ENCODE data around the gene IQSEC1. TPM values are rescaled to one million over a fixed set of nuclear protein-coding genes. Genes with fewer than 3 reads are reported as not detected.

The IQSEC1 gene
- polyA plus RNA-seq, 3 donors, result 17.7 to 61.7 (median 30.3) TPM

DNA sequence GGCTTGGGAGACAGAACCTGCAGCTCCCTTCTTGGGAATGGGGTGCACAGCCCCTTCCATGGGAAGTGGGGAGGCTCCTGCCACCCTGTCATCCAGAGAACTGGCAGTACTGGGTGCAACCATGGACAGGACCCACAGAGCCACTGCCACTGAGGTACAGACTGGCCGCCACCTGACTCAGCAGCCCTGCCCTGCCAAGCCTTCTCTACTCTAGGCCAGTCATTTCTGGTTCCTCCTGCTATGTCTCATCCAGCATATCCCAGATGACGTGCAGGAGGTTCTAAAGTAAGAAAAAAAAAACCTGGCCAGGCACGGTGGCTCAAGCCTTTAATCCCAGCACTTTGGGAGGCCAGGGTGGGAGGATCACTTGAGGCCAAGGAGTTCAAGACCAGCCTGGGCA lies 155.0 kb downstream of the IQSEC1 start:
- Mint-ChIP-seq H3K9me3 (peaks cover 0 to 2% (median 0%) of the 10 kb centered on the region in 7 donors), H3K27ac (no peak overlapping the region), H3K4me1 (peaks cover 1% of the 10 kb centered on the region), H3K27me3 (ENCODE audit: low read depth in 3 of 3) (no peaks in the 10 kb centered on the region), H3K4me3 (no peak overlapping the region), H3K36me3 (peaks cover 91 to 100% of the 10 kb centered on the region in 2 donors)
- WGBS (ENCODE audit: insufficient coverage), result 92% methylated on average over 2 of the region's 3 CpGs
- no peaks in the 10 kb centered on the region for H3K79me2 ChIP-seq (ENCODE audit: insufficient read depth, low read length)
- no peaks in the 10 kb centered on the region for H3K9me3 ChIP-seq (replicated peaks in 1 of 2; ENCODE audit: control insufficient read depth in 1 of 2, insufficient read depth in 1 of 2, low read length in 2 of 2)
- H3K27me3 ChIP-seq (ENCODE audit: control insufficient read depth in 2 of 2, insufficient read depth in 2 of 2, low read length in 2 of 2), result no peaks in the 10 kb centered on the region
- H4K20me1 ChIP-seq (ENCODE audit: insufficient read depth, low read length), result peaks cover 100% of the 10 kb centered on the region
- TF ChIP-seq, protein P1, sequence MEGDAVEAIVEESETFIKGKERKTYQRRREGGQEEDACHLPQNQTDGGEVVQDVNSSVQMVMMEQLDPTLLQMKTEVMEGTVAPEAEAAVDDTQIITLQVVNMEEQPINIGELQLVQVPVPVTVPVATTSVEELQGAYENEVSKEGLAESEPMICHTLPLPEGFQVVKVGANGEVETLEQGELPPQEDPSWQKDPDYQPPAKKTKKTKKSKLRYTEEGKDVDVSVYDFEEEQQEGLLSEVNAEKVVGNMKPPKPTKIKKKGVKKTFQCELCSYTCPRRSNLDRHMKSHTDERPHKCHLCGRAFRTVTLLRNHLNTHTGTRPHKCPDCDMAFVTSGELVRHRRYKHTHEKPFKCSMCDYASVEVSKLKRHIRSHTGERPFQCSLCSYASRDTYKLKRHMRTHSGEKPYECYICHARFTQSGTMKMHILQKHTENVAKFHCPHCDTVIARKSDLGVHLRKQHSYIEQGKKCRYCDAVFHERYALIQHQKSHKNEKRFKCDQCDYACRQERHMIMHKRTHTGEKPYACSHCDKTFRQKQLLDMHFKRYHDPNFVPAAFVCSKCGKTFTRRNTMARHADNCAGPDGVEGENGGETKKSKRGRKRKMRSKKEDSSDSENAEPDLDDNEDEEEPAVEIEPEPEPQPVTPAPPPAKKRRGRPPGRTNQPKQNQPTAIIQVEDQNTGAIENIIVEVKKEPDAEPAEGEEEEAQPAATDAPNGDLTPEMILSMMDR (IDR thresholded peaks at IDR 0.05), result no peak
- no peak overlapping the region for H3K9ac ChIP-seq (ENCODE audit: insufficient read depth, low read length, poor library complexity, severe bottlenecking)
- no peak overlapping the region for H3K4me2 ChIP-seq (replicated peaks; ENCODE audit: extremely low read depth, low read length, poor library complexity, severe bottlenecking)
- intact Hi-C loops (cut with micrococcal nuclease), result no loop called here
- H3K36me3 ChIP-seq (replicated peaks in 1 of 2; ENCODE audit: control insufficient read depth in 1 of 2, insufficient read depth in 2 of 2, low read length in 2 of 2), result peaks cover 98 to 100% of the 10 kb centered on the region in 2 donors
- no peak overlapping the region for H3K27ac ChIP-seq (ENCODE audit: low read depth in 1 of 2, low read length in 2 of 2)
- no peak overlapping the region for H3K4me3 ChIP-seq (replicated peaks in 1 of 3; ENCODE audit: low read depth in 2 of 3, low read length in 3 of 3)
- no peaks in the 10 kb centered on the region for H3K4me1 ChIP-seq (ENCODE audit: control insufficient read depth in 1 of 2, insufficient read depth in 2 of 2, low read length in 2 of 2)
- no peak for DNase-seq
- H2AFZ ChIP-seq (ENCODE audit: insufficient read depth, low read depth, low read length, poor library complexity, severe bottlenecking), result no peak overlapping the region

DNA sequence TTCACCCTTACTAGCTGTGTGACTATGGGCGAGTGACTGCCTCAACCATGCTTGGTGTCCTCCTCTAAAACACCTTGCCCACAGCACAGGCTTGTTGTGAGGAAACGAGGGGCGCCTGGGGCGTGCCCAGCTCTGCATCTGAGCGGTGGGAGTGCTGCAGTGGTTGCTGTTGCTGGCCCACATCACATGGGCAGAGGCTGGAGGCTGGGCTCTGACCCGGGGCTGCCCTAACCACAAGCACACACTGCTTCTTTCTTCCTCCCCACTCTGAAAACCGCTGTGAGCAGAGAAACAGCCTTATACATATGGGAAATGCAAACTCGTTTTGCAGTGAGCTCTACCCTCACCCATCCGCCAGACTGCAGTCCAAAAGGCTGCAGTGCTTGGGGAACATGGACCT lies 157.1 kb downstream of the IQSEC1 start:
- Mint-ChIP-seq H3K36me3 (peaks cover 90 to 100% of the 10 kb centered on the region in 2 donors), H3K27me3 (ENCODE audit: low read depth in 3 of 3) (no peaks in the 10 kb centered on the region), H3K4me3 (no peak overlapping the region), H3K4me1 (peaks cover 1% of the 10 kb centered on the region), H3K9me3 (peaks cover 0 to 2% (median 0%) of the 10 kb centered on the region in 7 donors), H3K27ac (peak overlapping the region in 1 of 7 donors; percentile 50)
- peak overlapping the region in 1 of 2 donors; percentile 0 for H3K27ac ChIP-seq (ENCODE audit: low read depth in 1 of 2, low read length in 2 of 2)
- H4K20me1 ChIP-seq (ENCODE audit: insufficient read depth, low read length), result peaks cover 100% of the 10 kb centered on the region
- no peaks in the 10 kb centered on the region for H3K79me2 ChIP-seq (ENCODE audit: insufficient read depth, low read length)
- 8% methylated on average over 8 of the region's 9 CpGs for WGBS (ENCODE audit: insufficient coverage)
- no peak overlapping the region for H3K9ac ChIP-seq (ENCODE audit: insufficient read depth, low read length, poor library complexity, severe bottlenecking)
- peaks cover 98 to 100% of the 10 kb centered on the region in 2 donors for H3K36me3 ChIP-seq (replicated peaks in 1 of 2; ENCODE audit: control insufficient read depth in 1 of 2, insufficient read depth in 2 of 2, low read length in 2 of 2)
- H3K4me3 ChIP-seq (replicated peaks in 1 of 3; ENCODE audit: low read depth in 2 of 3, low read length in 3 of 3), result no peak overlapping the region
- TF ChIP-seq, protein P1 (IDR thresholded peaks at IDR 0.05), result no peak
- H3K27me3 ChIP-seq (ENCODE audit: control insufficient read depth in 2 of 2, insufficient read depth in 2 of 2, low read length in 2 of 2), result no peaks in the 10 kb centered on the region
- intact Hi-C loops (cut with micrococcal nuclease), result no loop called here
- DNase-seq, result no peak
- H2AFZ ChIP-seq (ENCODE audit: insufficient read depth, low read depth, low read length, poor library complexity, severe bottlenecking), result no peak overlapping the region
- H3K9me3 ChIP-seq (replicated peaks in 1 of 2; ENCODE audit: control insufficient read depth in 1 of 2, insufficient read depth in 1 of 2, low read length in 2 of 2), result no peaks in the 10 kb centered on the region
- H3K4me2 ChIP-seq (replicated peaks; ENCODE audit: extremely low read depth, low read length, poor library complexity, severe bottlenecking), result no peak overlapping the region
- H3K4me1 ChIP-seq (ENCODE audit: control insufficient read depth in 1 of 2, insufficient read depth in 2 of 2, low read length in 2 of 2), result no peaks in the 10 kb centered on the region
